Pancreas (tissue), 10 donors: Measurements from ENCODE around the gene RIMBP2. TPM values are rescaled to one million over a fixed set of nuclear protein-coding genes. Genes with fewer than 3 reads are reported as not detected.

Experiments used
- ATAC-seq, 4 donors: fragments of 200-7000 bp; cut with Tn5 transposase; one replicate each; pipeline versions ENCODE4 v1.8.0 to v1.9.1; 2020; ENCODE audit warnings: mild to moderate bottlenecking in 4 of 4, moderate library complexity in 4 of 4
- DNase-seq, 6 donors: peaks; one replicate each; pipeline ENCODE4 v3.0.0-alpha.2; 2020
- FAIRE-seq: peaks from 2 replicates; lab custom pipeline; 2012; peaks lifted over from hg19 to GRCh38; lab: Jason Lieb, UNC
- H3K27ac ChIP-seq, 4 donors: fragments of 200-600 bp; sonication (generic); 1 replicate in 3 of 4; 2 replicates in 1 of 4; pipeline versions ENCODE4 v1.5.0 to v1.8.0; 2020
- H3K27me3 ChIP-seq, 4 donors: fragments of 200-600 bp; one replicate each; pipeline ENCODE4 v1.8.0; 2021
- H3K36me3 ChIP-seq, 3 donors: fragments of 200-600 bp; sonication (generic) in 1 of 3; one replicate each; pipeline versions ENCODE4 v1.5.0 to v1.8.0; 2020 to 2021
- H3K4me1 ChIP-seq, 3 donors: fragments of 200-600 bp; one replicate each; pipeline ENCODE4 v1.8.0; 2021
- H3K4me3 ChIP-seq, 4 donors: fragments of 200-600 bp; sonication (generic) in 2 of 4; one replicate each; pipeline versions ENCODE4 v1.5.0 to v1.8.0; 2020 to 2021
- H3K9me3 ChIP-seq, 4 donors: fragments of 200-600 bp; one replicate each; pipeline ENCODE4 v1.8.0; 2021
- WGBS, 2 donors: extraction: QIAGEN DNeasy Blood & Tissue Kit; methylation state at CpG; one replicate each; pipeline ENCODE4 v1.1.7; 2013; 5-methylcytosine and 5-hydroxymethylcytosine counted together
- intact Hi-C, 3 donors: fragments of 100-400 bp; cut with DNase I; formaldehyde crosslinking; loops; one replicate each; pipeline versions ENCODE4 v1.11.1 to v1.14.2; 2022
- polyA plus RNA-seq, 2 donors: library from polyadenylated mRNA; stranded (reverse); fragments of 200-250 nt; gene quantifications; one replicate each; pipeline ENCODE4 v1.2.3, GENCODE V29; 2013
- total RNA-seq, 6 donors: library from RNA; stranded (reverse); fragmentation: NEBNext Ultra II Directional in 4 of 6; extraction: Animal tissue kit (Norgen Biotek cat#: 25700) in 4 of 6; gene quantifications; one replicate each; pipeline versions ENCODE4 v1.2.1 to v1.2.4, GENCODE V29; 2021 to 2023
- TF ChIP-seq, protein P1 (sequence below), 4 donors: fragments of 200-600 bp; sonication (generic) in 3 of 4; IDR thresholded peaks; one replicate each; pipeline versions ENCODE4 v1.5.0 to v1.8.0; 2021; ENCODE audit warnings: antibody characterized with exemption in 4 of 4
- donor health status: healthy with polysubstance abuse.
- donor health status: DM: no; HTN: no; CAD: no; lungs with moderate emphysema.
- donor health status: DM: no; HTN: no; CAD: no.
- donor health status: control.
- donor health status: control.
- donor health status: Bipolar disorder and iron deficiency.
- donor health status: DM: yes; HTN: yes; CAD: no.
- donor health status: DM: no; HTN: no; CAD: no.
- donor health status: DM: no; HTN: no; CAD: no.
- donor health status: DM: yes; HTN: yes; CAD: no.

The RIMBP2 gene
- total and polyA plus RNA-seq, 8 donors, result 1.6 to 14.9 (median 3.9) TPM

DNA sequence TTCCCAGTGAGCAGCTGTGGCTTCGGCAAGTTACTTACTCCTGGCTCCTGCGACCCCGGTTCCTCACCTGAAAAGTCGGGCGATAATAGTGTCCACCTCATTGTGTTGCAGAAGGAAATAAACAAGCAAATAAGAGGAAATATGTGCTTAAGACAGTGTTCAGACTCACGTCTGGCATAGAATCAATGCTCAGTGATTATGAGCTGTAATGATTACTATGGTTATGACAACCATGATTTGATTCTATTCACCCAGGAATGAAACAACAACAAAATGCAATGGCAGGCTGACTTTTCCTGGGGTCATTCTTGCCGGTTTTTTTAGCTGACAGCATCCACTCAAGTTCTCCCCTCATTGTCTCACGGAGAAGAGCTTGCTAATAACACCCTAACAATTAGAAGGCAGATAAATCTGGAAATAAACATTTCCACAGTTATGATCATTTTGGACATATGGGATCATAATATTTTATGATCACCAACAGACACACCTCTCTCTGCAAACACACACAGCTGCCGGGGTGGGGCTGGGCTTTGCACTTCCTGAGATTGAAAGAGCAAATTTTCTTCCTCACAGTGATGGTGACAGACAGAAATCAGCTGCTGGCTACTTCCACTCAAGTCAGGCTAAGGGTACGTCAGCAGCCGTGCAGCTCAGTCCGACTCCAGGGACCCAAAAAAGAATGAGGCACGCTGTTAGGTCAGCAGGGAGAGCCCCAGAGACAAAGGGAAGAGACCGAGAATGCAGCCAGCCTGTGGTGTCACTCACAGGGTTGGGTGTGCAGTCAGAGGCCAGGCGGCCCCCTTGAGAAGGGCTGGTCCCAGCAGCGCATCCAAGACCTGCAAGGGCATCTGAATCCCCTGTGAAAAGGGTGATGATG lies 158.0 kb downstream of the RIMBP2 start:
- ATAC-seq (peak in 1 of 4 donors; percentile 21), FAIRE-seq (no peak), DNase-seq (no peak)
- H3K4me3 ChIP-seq, result no peak overlapping the region
- intact Hi-C loops, result no loop called here
- H3K36me3 ChIP-seq, result no peaks in the 10 kb centered on the region
- 47 to 60% methylated on average over 16 of the region's 16 CpGs for WGBS, 2 donors
- no peak overlapping the region for H3K27ac ChIP-seq
- H3K27me3 ChIP-seq, result no peaks in the 10 kb centered on the region
- H3K4me1 ChIP-seq, result no peaks in the 10 kb centered on the region
- TF ChIP-seq, protein P1, sequence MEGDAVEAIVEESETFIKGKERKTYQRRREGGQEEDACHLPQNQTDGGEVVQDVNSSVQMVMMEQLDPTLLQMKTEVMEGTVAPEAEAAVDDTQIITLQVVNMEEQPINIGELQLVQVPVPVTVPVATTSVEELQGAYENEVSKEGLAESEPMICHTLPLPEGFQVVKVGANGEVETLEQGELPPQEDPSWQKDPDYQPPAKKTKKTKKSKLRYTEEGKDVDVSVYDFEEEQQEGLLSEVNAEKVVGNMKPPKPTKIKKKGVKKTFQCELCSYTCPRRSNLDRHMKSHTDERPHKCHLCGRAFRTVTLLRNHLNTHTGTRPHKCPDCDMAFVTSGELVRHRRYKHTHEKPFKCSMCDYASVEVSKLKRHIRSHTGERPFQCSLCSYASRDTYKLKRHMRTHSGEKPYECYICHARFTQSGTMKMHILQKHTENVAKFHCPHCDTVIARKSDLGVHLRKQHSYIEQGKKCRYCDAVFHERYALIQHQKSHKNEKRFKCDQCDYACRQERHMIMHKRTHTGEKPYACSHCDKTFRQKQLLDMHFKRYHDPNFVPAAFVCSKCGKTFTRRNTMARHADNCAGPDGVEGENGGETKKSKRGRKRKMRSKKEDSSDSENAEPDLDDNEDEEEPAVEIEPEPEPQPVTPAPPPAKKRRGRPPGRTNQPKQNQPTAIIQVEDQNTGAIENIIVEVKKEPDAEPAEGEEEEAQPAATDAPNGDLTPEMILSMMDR (IDR thresholded peaks at IDR 0.05), result no peak
- H3K9me3 ChIP-seq, result no peaks in the 10 kb centered on the region

DNA sequence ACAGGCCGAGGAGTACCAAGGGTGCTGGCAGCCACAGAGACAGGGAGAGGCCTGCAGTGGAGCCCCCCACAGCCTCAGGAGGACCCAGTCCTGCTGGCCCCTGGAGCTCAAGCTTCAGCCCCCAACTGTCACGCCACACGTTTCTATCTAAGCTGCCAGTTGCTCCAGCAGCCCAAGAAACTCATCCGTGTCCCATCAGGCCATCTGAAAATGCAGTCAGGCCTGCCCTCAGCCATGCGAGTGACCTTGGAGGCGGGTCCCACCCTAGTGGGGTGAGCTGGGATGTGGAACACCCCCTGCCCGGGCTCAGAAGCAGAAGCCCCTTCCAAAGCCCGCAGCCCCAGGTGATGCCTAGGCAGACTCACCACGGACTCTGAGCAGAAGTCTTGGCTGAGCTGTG lies 158.9 kb downstream of the RIMBP2 start:
- WGBS, 2 donors, result 55 to 64% methylated on average over 9 of the region's 9 CpGs
- intact Hi-C loops, result no loop called here
- DNase-seq (no peak), FAIRE-seq (no peak), ATAC-seq (no peak)
- Histone ChIP-seq H3K4me1 (no peaks in the 10 kb centered on the region), H3K27me3 (no peaks in the 10 kb centered on the region), H3K36me3 (no peaks in the 10 kb centered on the region), H3K9me3 (no peaks in the 10 kb centered on the region), H3K27ac (no peak overlapping the region), H3K4me3 (no peak overlapping the region)
- TF ChIP-seq, protein P1 (IDR thresholded peaks at IDR 0.05), result no peak

DNA sequence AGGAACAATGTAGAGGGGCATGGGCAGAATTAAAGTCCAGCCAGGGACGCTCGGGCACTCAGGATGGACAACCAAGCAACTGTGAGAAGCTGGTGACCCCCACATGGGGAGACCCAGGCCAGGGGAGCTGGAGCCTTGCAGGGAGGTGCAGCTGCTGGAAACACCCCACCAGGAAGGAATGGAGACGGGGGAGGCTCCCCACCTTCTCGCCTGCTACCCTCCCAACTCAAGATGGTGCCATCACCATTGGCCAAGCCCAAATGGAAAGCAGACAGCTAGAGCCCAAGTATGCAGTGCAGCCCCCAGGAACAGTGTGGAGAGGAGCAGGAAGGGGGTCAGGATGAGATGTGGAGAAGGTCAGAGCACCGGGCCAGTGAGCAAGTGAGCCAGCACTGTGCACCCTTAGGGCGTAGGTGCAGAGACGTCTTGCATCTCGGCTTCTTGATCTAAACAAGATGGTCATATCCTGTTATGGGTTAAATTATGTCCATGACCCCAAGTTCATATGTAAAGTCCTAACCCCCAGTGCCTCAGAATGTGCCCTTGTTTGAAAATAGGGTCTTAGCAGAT lies 159.5 kb downstream of the RIMBP2 start:
- DNase-seq (no peak), ATAC-seq (no peak), FAIRE-seq (no peak)
- TF ChIP-seq, protein P1 (IDR thresholded peaks at IDR 0.05), result no peak
- Histone ChIP-seq H3K27me3 (no peaks in the 10 kb centered on the region), H3K4me1 (no peaks in the 10 kb centered on the region), H3K27ac (no peak overlapping the region), H3K36me3 (no peaks in the 10 kb centered on the region), H3K9me3 (no peaks in the 10 kb centered on the region), H3K4me3 (no peak overlapping the region)
- WGBS, 2 donors, result 65 to 81% methylated on average over 8 of the region's 8 CpGs
- intact Hi-C loops, result no loop called here

DNA sequence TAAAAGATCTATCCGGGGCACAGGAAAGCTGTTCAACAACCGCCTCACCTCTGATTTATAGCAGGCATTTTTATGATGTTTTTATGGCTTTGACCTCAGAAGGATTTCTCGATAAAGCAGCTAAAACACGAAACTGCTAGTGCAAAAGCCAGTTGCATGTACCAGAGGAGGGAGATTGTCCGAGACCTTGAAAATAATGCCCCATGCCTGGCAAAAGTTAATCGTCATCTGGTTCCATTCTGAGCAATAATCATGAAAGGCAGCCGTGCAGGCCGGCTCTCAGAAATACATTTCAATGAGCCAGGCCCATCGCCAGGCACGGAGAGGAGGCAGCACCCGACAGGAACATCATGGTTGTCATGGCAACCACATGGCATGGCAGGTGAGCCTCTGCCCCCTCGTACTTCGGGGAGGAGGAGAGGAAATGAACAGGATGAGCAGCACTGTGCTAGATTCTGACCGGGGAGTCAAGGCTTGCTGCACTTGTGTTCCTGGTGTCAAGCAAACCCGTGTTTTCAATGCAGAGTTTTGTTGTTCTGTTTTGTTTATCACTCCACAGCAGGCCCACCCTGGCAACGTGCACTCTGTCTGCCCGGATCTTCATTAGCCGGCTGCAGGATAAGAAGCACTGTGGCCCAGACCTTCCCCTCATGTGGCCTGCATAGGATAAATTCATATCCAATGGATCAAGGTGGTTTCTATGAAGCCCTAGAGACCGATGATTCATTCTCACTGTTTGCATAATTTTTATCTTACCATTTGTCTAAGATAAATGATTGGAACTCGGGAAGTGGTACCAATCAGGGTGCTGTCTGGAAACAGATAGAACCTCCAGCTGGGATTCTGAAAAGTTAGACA lies 160.2 kb downstream of the RIMBP2 start:
- Histone ChIP-seq H3K27ac (no peak overlapping the region), H3K36me3 (no peaks in the 10 kb centered on the region), H3K4me3 (no peak overlapping the region), H3K9me3 (no peaks in the 10 kb centered on the region), H3K4me1 (no peaks in the 10 kb centered on the region), H3K27me3 (no peaks in the 10 kb centered on the region)
- TF ChIP-seq, protein P1 (IDR thresholded peaks at IDR 0.05), result no peak
- FAIRE-seq (no peak), DNase-seq (peak in 2 of 6 donors; percentile 8 to 15), ATAC-seq (peak in 2 of 4 donors; percentile 67 to 79)
- intact Hi-C loops, result no loop called here
- WGBS, 2 donors, result 38 to 43% methylated on average over 20 of the region's 20 CpGs
